Right lobe of liver (tissue), 6 donors: Measurements from ENCODE around the gene RAP1GAP. TPM values are rescaled to one million over a fixed set of nuclear protein-coding genes. Genes with fewer than 3 reads are reported as not detected.
A peak's percentile ranks its signal among the peaks of the same experiment; 100 is the strongest.
"Not testable (repeated sequence)": the region's sequence is repeated elsewhere in the genome, so short reads cannot be mapped to it uniquely, and the experiment has no call there.

Experiments used
- ATAC-seq, 4 donors: fragments of 200-7000 bp; cut with Tn5 transposase; one replicate each; pipeline ENCODE4 v1.9.1; 2020; ENCODE audit warnings: mild to moderate bottlenecking in 4 of 4, moderate library complexity in 4 of 4
- DNase-seq, 3 donors: peaks; one replicate each; pipeline ENCODE4 v3.0.0-alpha.2; 2020
- H3K27ac ChIP-seq, 3 donors: fragments of 200-600 bp; one replicate each; pipeline ENCODE4 v1.8.0; 2022
- H3K27me3 ChIP-seq, 2 donors: fragments of 200-600 bp; one replicate each; pipeline ENCODE4 v1.8.0; 2022
- H3K36me3 ChIP-seq, 4 donors: fragments of 200-600 bp; sonication (generic) in 1 of 4; one replicate each; pipeline versions ENCODE4 v1.5.1 to v1.8.0; 2017 to 2022; ENCODE audit warnings: control low read depth in 1 of 4
- H3K4me1 ChIP-seq, 4 donors: fragments of 200-600 bp; sonication (generic) in 1 of 4; one replicate each; pipeline versions ENCODE4 v1.5.1 to v1.8.0; 2017 to 2022; ENCODE audit warnings: control low read depth in 1 of 4
- H3K4me3 ChIP-seq, 3 donors: fragments of 200-600 bp; one replicate each; pipeline ENCODE4 v1.8.0; 2022
- H3K9me3 ChIP-seq, 4 donors: fragments of 200-600 bp; sonication (generic) in 1 of 4; one replicate each; pipeline versions ENCODE4 v1.5.1 to v1.8.0; 2017 to 2022; ENCODE audit warnings: control low read depth in 1 of 4
- CTCF ChIP-seq, 4 donors: fragments of 200-600 bp in 3 of 4; fragments of 450-650 bp in 1 of 4; IDR thresholded peaks; one replicate each; pipeline versions ENCODE4 v1.5.1 to v1.8.0; 2016 to 2022; ENCODE audit warnings: antibody characterized with exemption in 4 of 4, mild to moderate bottlenecking in 2 of 4
- POLR2A ChIP-seq: fragments of 450-650 bp; IDR thresholded peaks from one replicate; pipeline ENCODE4 v1.6.1; 2017; ENCODE audit warnings: antibody characterized with exemption, mild to moderate bottlenecking
- WGBS: methylation state at CpG from one replicate; pipeline ENCODE4 v1.1.6; 2018; ENCODE audit warnings: low coverage, low lambda C conversion rate; ENCODE audit not compliant: insufficient coverage; ENCODE audit errors: missing lambda C conversion rate; 5-methylcytosine and 5-hydroxymethylcytosine counted together
- intact Hi-C, 2 donors: fragments of 100-400 bp; cut with DNase I; formaldehyde crosslinking; loops; one replicate each; pipeline versions ENCODE4 v1.11.2 to v1.14.1; 2022
- total RNA-seq, 6 experiments: library from RNA; depleted of rRNA in 2 of 6; stranded (reverse); fragments of >200 nt in 2 of 6; fragmentation: NEBNext Ultra II Directional in 3 of 6; extraction: Animal tissue kit (Norgen Biotek cat#: 25700) in 3 of 6; gene quantifications; one replicate each; pipeline versions ENCODE4 v1.1.0 to v1.2.4, GENCODE V29; 2016 to 2023
- donor health status: DM: no; HTN: yes; CAD: no.
- donor health status: DM: no; HTN: no; CAD: no.
- donor health status: DM: no; HTN: no; CAD: no.
- donor health status: DM: no; HTN: yes; CAD: no.
- donor health status: DM: no; HTN: yes; CAD: no.

Gene RAP1GAP
- total RNA-seq, 6 experiments from 2014 or later, result 8.0 to 38.1 (median 22.2) TPM

GRCh38 chr1:21631944-21632887 lies 36.9 kb downstream of the RAP1GAP start:
- Histone ChIP-seq H3K36me3 (no peaks in the 10 kb centered on the region), H3K4me1 (peaks cover 0 to 12% (median 4%) of the 10 kb centered on the region in 4 donors), H3K27ac (no peak overlapping the region), H3K4me3 (no peak overlapping the region), H3K27me3 (no peaks in the 10 kb centered on the region), H3K9me3 (no peaks in the 10 kb centered on the region)
- 29% methylated on average over 12 of the region's 19 CpGs for WGBS
- ATAC-seq, result peak; percentile 3 to 46 (median 34)
- intact Hi-C loops, result no loop called here
- TF ChIP-seq POLR2A (no peak), CTCF (IDR thresholded peaks at IDR 0.05) (no peak)
- DNase-seq, result peak in 2 of 3 donors; percentile 49 to 52

GRCh38 chr1:21631590-21631943 lies 37.6 kb downstream of the RAP1GAP start:
- H3K36me3 ChIP-seq, H3K4me3 ChIP-seq, DNase-seq, H3K27me3 ChIP-seq, intact Hi-C loops, H3K27ac ChIP-seq, H3K9me3 ChIP-seq, ATAC-seq: not testable (repeated sequence)
- WGBS, result 90% methylated on average over 6 of the region's 8 CpGs
- peaks cover 0 to 12% (median 4%) of the 10 kb centered on the region in 4 donors for H3K4me1 ChIP-seq

- ATAC-seq (no peak), DNase-seq (no peak)
- TF ChIP-seq POLR2A (no peak), CTCF (IDR thresholded peaks at IDR 0.05) (no peak)
- no peaks in the 10 kb centered on the region for H3K36me3 ChIP-seq
- H3K9me3 ChIP-seq, result no peaks in the 10 kb centered on the region
- intact Hi-C loops, result no loop called here
- no peaks in the 10 kb centered on the region for H3K27me3 ChIP-seq
- 65% methylated on average over 6 of the region's 13 CpGs for WGBS
- no peak overlapping the region for H3K4me3 ChIP-seq
- peaks cover 0 to 15% (median 4%) of the 10 kb centered on the region in 4 donors for H3K4me1 ChIP-seq
- H3K27ac ChIP-seq, result no peak overlapping the region
These were observed 38.4 kb downstream of the RAP1GAP start for GRCh38 chr1:21630571-21631343.

- H3K27me3 ChIP-seq, result no peaks in the 10 kb centered on the region
- no peak overlapping the region for H3K27ac ChIP-seq
- no peaks in the 10 kb centered on the region for H3K9me3 ChIP-seq
- intact Hi-C loops, result no loop called here
- WGBS, result 67% methylated on average over 2 of the region's 4 CpGs
- TF ChIP-seq POLR2A (no peak), CTCF (IDR thresholded peaks at IDR 0.05) (no peak)
- DNase-seq, result no peak
- no peak overlapping the region for H3K4me3 ChIP-seq
- ATAC-seq, result no peak
- H3K36me3 ChIP-seq, result no peaks in the 10 kb centered on the region
- peaks cover 0 to 23% (median 7%) of the 10 kb centered on the region in 4 donors for H3K4me1 ChIP-seq
These were observed 39.2 kb downstream of the RAP1GAP start for GRCh38 chr1:21629971-21630370.
